NCI-H69 (cell line): ENCODE measurements around the gene ADAMTS17.
"Not testable (repeated sequence)": the region's sequence is repeated elsewhere in the genome, so short reads cannot be mapped to it uniquely, and the experiment has no call there.

Source experiments
- DNase-seq: peaks from one replicate; lab custom pipeline; 2025; lab: John Stamatoyannopoulos, UW

ADAMTS17 gene

DNA sequence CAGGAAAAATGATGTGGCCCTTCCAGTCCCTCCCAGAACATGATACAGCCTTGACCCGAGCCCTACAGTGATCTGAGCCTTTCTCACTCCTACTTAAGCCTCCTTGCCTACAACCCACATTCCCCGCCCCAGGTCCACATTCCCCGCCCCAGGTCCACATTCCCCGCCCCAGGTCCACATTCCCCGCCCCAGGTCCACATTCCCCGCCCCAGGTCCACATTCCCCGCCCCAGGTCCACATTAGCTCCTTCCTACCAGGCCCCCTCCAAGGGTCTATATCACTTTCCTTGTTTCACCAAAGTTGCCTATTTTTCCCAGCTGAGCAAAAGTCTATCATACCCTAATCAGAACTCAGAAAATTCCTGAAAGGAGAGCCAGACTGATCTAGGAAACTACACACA is 2.3 kb downstream of the ADAMTS17 start:
- DNase-seq = not testable (repeated sequence)

DNA sequence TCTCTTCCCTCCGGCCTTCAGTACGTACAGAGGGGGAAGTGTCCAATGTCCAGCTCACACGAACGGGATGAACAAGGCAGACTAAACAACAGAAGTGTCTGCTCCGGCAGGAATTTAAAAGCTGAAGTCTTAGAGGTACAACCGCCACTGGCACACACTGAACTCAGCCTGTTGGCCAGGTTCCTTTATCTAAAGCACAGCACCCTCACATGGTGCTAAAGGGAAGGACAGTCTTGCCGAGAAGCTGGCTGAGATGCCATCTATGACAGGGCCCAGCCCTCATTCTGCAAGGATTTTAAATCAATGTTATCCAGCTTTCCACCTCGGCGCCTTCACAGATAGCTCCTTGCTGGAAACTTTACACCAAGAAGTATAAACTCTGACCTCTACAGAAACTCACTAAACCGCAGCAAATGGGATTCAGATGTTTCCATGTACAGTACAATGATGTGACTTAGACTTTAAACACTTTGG is 2.8 kb downstream of the ADAMTS17 start:
- no peak for DNase-seq

DNA sequence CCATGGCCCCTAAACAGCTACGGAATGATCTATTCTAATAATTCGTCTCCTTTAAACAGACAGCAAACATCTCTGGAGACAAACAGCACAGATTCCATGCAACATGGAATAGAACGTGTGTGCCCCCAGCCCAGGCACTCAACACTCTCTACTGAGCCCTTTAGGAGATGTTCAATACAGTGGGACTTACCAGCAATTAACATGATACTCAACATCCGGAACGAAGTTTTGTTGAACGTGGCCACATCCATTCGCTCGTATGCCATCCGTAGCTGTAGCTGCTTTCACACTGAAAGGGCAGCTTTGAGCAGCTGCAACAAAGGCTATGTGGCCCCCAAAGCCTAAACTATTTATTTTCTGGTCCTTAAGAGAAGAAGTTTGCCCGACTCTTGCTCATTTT is 3.5 kb downstream of the ADAMTS17 start:
- no peak for DNase-seq

- DNase-seq = no peak
Measured at GRCh38 chr15:100337096-100338044, 4.4 kb downstream of the ADAMTS17 start.

- DNase-seq = no peak
Measured at GRCh38 chr15:100336061-100336460, 5.7 kb downstream of the ADAMTS17 start.

GRCh38 chr15:100335335-100335999 is 6.3 kb downstream of the ADAMTS17 start:
- no peak for DNase-seq

DNA sequence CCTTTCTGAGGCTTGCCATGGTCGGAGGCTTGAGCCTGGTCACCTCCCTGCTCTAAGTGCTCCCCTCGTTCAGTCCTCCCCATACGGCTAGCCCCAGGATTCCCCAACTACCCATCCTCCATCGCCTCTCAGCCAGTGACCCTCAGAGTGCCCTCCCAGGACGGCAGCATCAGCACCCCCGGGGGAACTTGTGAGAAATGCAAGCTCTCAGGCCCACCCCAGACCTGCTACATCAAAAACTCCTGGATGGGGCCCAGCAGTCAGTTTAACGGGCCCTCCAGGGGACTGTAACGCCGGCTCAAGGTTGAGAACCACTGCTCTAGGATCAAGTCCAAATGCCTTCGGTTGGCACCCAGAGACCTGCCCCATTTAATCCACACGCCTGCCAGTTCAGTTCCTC is 6.9 kb downstream of the ADAMTS17 start:
- DNase-seq = no peak

GRCh38 chr15:100334456-100334855 is 7.3 kb downstream of the ADAMTS17 start:
- no peak for DNase-seq

GRCh38 chr15:100334015-100334414 is 7.8 kb downstream of the ADAMTS17 start:
- DNase-seq = no peak

GRCh38 chr15:100333236-100333635 is 8.5 kb downstream of the ADAMTS17 start:
- no peak for DNase-seq

- no peak for DNase-seq
Measured at GRCh38 chr15:100332721-100333120, 9.1 kb downstream of the ADAMTS17 start.

GRCh38 chr15:100332231-100332630 is 9.5 kb downstream of the ADAMTS17 start:
- DNase-seq = no peak

DNA sequence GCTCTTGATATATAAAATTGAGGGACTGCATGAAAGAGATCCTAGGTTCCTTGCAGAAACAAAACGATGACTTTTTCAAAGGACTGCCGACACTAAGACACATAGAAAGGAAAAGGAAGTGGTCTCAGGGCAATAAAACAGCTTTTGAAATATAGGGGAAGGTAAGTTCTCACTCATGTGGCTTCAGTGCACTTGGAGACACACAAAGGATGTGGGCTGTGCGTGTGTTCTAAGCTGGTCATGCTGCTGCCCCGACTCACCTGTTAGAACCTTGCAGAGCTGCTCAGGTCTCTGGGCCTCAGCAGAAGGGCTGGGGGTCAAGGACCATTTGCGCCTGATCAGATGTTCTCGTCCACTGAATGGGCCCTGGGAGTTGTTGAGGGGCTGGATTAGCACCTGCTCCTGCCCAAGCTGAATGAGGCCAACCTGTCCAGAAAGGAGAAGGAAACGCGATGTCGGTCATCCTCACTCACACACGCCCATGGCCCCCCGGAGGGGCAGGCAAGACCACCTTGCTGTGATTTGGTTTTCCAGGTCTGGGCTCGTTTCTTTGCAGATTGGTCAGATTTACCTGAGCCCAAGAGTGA is 11.1 kb downstream of the ADAMTS17 start:
- no peak for DNase-seq

- no peak for DNase-seq
Measured at GRCh38 chr15:100330221-100330620, 11.6 kb downstream of the ADAMTS17 start.

- DNase-seq = no peak
Measured at GRCh38 chr15:100328796-100329195, 13.0 kb downstream of the ADAMTS17 start.

- no peak for DNase-seq
Measured at GRCh38 chr15:100318880-100319279, 22.9 kb downstream of the ADAMTS17 start.

- no peak for DNase-seq
Measured at GRCh38 chr15:100314809-100315400, 26.9 kb downstream of the ADAMTS17 start.

GRCh38 chr15:100311833-100312476 is 29.8 kb downstream of the ADAMTS17 start:
- no peak for DNase-seq

DNA sequence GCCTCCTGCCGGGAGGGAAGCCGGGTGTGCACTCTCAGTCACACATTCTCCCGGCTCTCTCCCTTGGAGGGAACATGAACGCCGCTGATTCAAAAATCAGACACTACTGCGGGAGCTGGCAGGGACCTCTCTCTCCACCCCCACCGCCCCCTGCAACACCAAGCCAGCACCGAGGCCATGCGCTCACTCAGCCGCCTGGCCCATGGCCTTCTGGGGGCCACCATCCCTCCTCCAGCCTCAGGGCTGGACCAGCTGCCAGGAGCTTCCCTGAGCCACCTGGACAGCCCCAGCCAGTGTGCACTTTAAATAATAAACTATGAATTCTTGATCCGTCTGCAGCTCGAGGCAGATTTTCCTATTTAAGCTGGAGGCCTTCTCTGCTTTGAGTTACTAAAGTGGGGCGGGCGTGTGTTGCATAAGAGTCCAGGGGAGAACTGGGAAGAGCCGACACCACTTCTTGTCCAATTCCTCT is 30.6 kb downstream of the ADAMTS17 start:
- no peak for DNase-seq

- DNase-seq = no peak
Measured at GRCh38 chr15:100310513-100311153, 31.1 kb downstream of the ADAMTS17 start.

GRCh38 chr15:100310041-100310405 is 31.8 kb downstream of the ADAMTS17 start:
- no peak for DNase-seq
